ENCODE measurements around the gene INF2.

Gene INF2

DNA sequence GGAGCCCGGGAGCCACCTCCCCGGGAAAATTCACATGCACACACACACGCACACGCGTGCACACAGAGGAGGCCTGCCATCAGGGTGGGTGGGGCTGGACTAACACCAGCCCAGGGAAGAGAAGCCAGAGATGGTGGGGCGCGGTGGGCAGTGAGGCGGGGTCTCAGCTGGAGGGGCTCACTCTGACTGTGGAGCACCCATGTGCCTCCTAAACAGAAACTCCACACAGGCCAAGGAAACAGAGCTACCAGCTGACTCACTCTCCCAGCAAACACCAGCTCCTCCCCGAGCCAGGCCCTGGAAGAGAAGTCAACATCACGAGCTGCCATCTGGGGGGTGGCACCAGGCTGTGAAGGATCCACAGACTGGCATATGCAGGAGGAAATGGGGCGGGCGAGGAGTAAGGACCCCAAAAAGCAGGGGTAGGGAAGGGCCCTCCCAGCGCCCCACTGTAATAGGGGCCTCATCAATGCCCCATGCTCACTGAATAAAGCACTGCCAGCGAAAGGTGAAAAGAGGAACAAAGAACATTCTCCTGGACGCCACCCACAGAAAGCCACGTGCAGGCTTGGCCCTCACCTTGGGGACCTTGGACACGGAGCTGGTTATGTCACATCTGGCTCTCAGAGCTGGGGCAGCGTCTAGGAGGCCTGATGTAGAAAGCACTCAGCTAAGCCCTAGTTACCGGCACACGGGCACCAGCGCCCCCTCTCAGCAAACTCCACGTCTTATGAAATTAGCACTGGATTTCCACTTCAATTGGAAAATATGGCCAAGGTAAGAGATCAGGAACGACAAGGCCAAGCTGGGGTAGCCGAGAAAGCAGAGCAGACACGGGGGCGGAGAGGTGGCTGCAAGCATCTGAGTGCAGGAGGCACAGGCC, 8.4 kb upstream of the INF2 start:
- ChIA-PET POLR2A (interaction anchor here (1.3 to 1.9 kb wide), 2 partner anchors 9 to 72 kb away, joined by 3 to 7 read pairs; partner anchors contain the start of gene SIVA1), CTCF (interaction anchor here (0.6 to 1.0 kb wide), 4 partner anchors 10 to 84 kb away, joined by 3 to 4 read pairs (median 3); no protein-coding TSS in a partner anchor)
- no peak for DNase-seq (ENCODE audit: extremely low spot score)
- no peak for TF ChIP-seq L3MBTL2 (conservative IDR thresholded peaks at IDR 0.05)
- TF ChIP-seq HDGF (IDR thresholded peaks at IDR 0.05; ENCODE audit: borderline replicate concordance), result no peak
- TF ChIP-seq SP1 (IDR thresholded peaks at IDR 0.05), result no peak
- TF ChIP-seq, protein P1, sequence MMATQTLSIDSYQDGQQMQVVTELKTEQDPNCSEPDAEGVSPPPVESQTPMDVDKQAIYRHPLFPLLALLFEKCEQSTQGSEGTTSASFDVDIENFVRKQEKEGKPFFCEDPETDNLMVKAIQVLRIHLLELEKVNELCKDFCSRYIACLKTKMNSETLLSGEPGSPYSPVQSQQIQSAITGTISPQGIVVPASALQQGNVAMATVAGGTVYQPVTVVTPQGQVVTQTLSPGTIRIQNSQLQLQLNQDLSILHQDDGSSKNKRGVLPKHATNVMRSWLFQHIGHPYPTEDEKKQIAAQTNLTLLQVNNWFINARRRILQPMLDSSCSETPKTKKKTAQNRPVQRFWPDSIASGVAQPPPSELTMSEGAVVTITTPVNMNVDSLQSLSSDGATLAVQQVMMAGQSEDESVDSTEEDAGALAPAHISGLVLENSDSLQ (IDR thresholded peaks at IDR 0.05), result no peak
- TF ChIP-seq CTBP1 (IDR thresholded peaks at IDR 0.05; ENCODE audit: borderline replicate concordance), result no peak
- no peak for TF ChIP-seq NFRKB (IDR thresholded peaks at IDR 0.05)
- TF ChIP-seq FOXA1 (IDR thresholded peaks at IDR 0.05), result no peak
- TF ChIP-seq ZNF384 (IDR thresholded peaks at IDR 0.05), result no peak
- no peak for TF ChIP-seq FOXM1 (IDR thresholded peaks at IDR 0.05; ENCODE audit: borderline replicate concordance)
- TF ChIP-seq SUZ12 (IDR thresholded peaks at IDR 0.05), result no peak

DNA sequence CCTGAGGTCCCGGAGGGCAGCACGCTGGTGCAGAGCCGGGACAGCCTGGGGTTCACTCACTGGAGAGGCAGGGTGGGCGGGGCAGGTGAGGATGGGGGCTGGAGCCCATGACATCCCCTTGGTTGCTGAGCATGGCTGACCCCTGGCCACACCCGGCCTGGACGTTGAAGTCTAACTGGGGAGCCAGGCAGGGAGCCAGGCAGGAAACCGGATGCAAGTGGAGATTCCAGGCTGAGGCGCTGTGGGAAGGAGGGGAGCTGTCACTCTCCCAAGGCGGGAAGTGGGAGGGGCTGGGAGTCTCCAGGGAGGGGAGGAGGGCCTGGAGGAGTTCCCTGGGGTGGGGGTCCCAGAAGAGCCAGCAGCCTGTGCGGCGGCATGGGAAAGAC, 7.7 kb upstream of the INF2 start:
- POLR2A ChIA-PET, result interaction anchor here (1.3 to 1.9 kb wide), 2 partner anchors 9 to 71 kb away, joined by 3 to 7 read pairs; partner anchors contain the start of gene SIVA1
- CTCF ChIA-PET, result no interaction called here
- no peak for DNase-seq (ENCODE audit: extremely low spot score)
- TF ChIP-seq, protein P1 (IDR thresholded peaks at IDR 0.05), result peak; percentile 77
- TF ChIP-seq HDGF (IDR thresholded peaks at IDR 0.05; ENCODE audit: borderline replicate concordance) (no peak), ARNT (IDR thresholded peaks at IDR 0.05) (no peak), SP1 (IDR thresholded peaks at IDR 0.05) (no peak)

DNA sequence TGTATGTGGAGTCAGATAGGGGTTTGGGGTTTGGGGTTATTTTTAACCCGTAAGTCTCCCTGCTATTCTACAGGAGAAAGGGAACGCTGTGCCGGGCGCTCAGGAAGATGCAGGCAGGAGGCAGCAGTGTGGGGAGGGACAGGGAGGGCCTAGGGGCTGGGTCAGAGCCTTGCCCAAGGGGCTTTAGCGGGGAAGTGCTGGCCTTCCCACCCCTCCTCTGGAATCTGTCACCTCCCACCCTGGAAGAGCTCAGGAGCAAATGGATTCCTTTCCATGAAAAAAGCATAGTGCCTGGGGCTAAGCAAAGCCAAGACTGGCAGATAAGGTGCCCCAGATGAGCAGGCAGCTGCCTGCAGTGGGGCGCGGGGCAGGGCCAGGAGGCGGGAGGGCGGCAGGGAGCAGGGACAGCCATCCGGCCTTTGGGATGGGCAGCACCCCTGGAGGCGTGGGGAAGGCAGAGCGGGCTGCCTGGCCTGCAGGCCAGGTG, 7.3 kb upstream of the INF2 start:
- no peak for DNase-seq (ENCODE audit: extremely low spot score)
- ChIA-PET CTCF (no interaction called here), POLR2A (interaction anchor here (0.7 to 1.9 kb wide), 2 partner anchors 8 to 488 kb away, joined by 3 to 7 read pairs; no protein-coding TSS in a partner anchor)
- no peak for TF ChIP-seq L3MBTL2 (conservative IDR thresholded peaks at IDR 0.05)
- no peak for TF ChIP-seq ELF4 (IDR thresholded peaks at IDR 0.05)
- TF ChIP-seq FOXK2 (IDR thresholded peaks at IDR 0.05), result no peak
- no peak for TF ChIP-seq TARDBP (IDR thresholded peaks at IDR 0.05)
- no peak for TF ChIP-seq SP1 (IDR thresholded peaks at IDR 0.05)
- TF ChIP-seq FOXA1 (IDR thresholded peaks at IDR 0.05), result no peak
- TF ChIP-seq, protein P1 (IDR thresholded peaks at IDR 0.05), result no peak
- TF ChIP-seq HDGF (IDR thresholded peaks at IDR 0.05; ENCODE audit: borderline replicate concordance), result no peak
- TF ChIP-seq FOXM1 (IDR thresholded peaks at IDR 0.05; ENCODE audit: borderline replicate concordance), result no peak

DNA sequence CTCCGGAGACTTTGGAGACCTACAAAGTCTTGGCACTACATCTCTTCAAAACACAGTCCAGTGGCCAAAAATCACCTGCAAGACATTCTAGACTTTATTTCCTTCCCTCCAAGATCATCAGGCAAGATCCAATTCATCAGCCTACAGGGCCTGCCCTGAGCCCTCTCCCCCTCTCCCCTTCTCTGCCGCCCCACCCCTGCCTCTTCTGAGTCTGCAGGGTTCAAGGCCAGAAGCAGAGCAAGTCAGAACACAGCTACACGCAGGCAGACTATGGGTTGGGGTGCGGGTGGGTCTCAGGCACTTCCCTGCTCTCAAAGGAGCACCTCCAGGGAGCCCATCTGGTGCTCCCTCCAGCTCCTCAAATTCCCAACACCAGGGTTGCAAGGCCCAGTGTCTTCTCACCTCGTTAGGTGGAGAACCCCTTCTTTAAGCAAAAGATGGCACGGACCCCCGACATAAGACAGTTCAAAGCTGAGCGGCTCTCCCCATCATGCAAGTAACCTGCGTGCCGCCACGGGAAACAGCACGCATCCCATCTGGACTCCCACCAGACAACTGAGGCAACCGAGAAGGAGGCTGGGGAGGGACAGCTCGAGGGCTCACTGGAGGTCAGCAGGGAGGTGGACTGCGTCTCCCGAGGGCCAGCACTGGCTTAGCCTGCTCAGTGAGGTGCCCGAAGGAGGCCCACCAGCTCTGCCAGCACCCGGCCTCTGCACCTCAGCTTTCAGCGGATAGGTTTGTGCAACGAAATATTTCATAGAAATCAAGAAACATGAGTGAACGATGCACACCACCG, 5.6 kb upstream of the INF2 start:
- no peak for DNase-seq (ENCODE audit: extremely low spot score)
- ChIA-PET POLR2A (interaction anchor here (0.8 kb wide), 1 partner anchor 69 kb away, joined by 3 read pairs; no protein-coding TSS in a partner anchor), CTCF (no interaction called here)
- TF ChIP-seq HDGF (IDR thresholded peaks at IDR 0.05; ENCODE audit: borderline replicate concordance), result no peak
- TF ChIP-seq ELF4 (IDR thresholded peaks at IDR 0.05), result no peak

DNA sequence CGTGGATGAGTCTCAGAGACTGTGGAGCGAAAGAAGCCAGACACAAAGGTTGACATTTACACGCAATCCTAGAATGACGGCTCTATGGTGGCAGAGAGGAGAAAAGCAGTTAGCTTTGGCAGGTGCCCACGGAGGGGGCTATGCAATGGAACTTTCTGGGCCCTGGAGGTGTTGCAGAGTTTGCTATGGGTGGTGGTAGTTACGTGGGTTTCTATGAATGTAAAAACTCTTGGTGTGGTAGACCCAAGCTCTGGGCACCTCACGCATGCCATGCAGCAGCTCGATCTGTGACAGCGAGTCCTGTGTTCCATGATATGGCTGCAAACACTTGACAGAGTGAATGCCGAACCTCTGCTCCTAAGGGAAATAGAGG, 5.0 kb upstream of the INF2 start:
- DNase-seq (ENCODE audit: extremely low spot score), result no peak
- TF ChIP-seq ARNT (IDR thresholded peaks at IDR 0.05) (no peak), SP1 (IDR thresholded peaks at IDR 0.05) (no peak), FOXA1 (IDR thresholded peaks at IDR 0.05) (no peak), FOXK2 (IDR thresholded peaks at IDR 0.05) (no peak), BHLHE40 (IDR thresholded peaks at IDR 0.05; ENCODE audit: borderline replicate concordance) (no peak), CTBP1 (IDR thresholded peaks at IDR 0.05; ENCODE audit: borderline replicate concordance) (no peak)
- TF ChIP-seq, protein P1 (IDR thresholded peaks at IDR 0.05), result no peak
- ChIA-PET POLR2A (interaction anchor here (0.8 kb wide), 1 partner anchor 68 kb away, joined by 3 read pairs; no protein-coding TSS in a partner anchor), CTCF (no interaction called here)

Data from HEK293T (cell line).